Mesenchymal stem cell (in vitro differentiated cells and primary cell): ENCODE results near the gene PLSCR5. TPM values are rescaled to one million over a fixed set of nuclear protein-coding genes. Genes with fewer than 3 reads are reported as not detected.

Source experiments
- small RNA-seq: library from polyadenylated mRNA; stranded (forward); fragments of <200 nt; extraction: miRNeasy Mini kit (QIAGEN cat#:217004); gene quantifications from one replicate; pipeline ENCODE3, GENCODE V24; 2013; ENCODE audit warnings: low read depth

Gene PLSCR5

Small RNAs within 50 kb of the gene (small RNA-seq; reads per million reads assigned to genes)
- gene RNU6-428P, result not detected
